Activated CD8-positive, alpha-beta T cell treated with anti-CD3 and anti-CD28 coated beads for 36 hours (primary cell): ENCODE measurements around the gene SIGLEC8. TPM values are rescaled to one million over a fixed set of nuclear protein-coding genes. Genes with fewer than 3 reads are reported as not detected.

Source experiments
- ATAC-seq: fragments of 200-7000 bp; cut with Tn5 transposase; one replicate; pipeline ENCODE4 v1.10.0; 2021; ENCODE audit warnings: mild to moderate bottlenecking, moderate library complexity
- CTCF ChIA-PET: fragments of 350-600 bp; sonication (Branson Sonifier 250); formaldehyde crosslinking; loops from one replicate; lab custom pipeline; 2021; ENCODE audit warnings: antibody characterized with exemption; lab: Charles Lee
- POLR2A ChIA-PET: fragments of 350-600 bp; sonication (Branson Sonifier 250); formaldehyde crosslinking; loops from one replicate; lab custom pipeline; 2021; ENCODE audit warnings: antibody characterized with exemption; lab: Charles Lee
- DNase-seq: peaks from one replicate; pipeline ENCODE4 v3.0.0-alpha.2; 2020
- H3K27ac Mint-ChIP-seq: one replicate; pipeline ENCODE4 v1.8.0; 2021; ENCODE audit warnings: mild to moderate bottlenecking, mixed read lengths
- H3K27me3 Mint-ChIP-seq: one replicate; pipeline ENCODE4 v1.8.0; 2021; ENCODE audit warnings: mixed read lengths
- H3K36me3 Mint-ChIP-seq: one replicate; pipeline ENCODE4 v1.8.0; 2021; ENCODE audit warnings: low read depth, mixed read lengths
- H3K4me1 Mint-ChIP-seq: one replicate; pipeline ENCODE4 v1.8.0; 2021; ENCODE audit warnings: low read depth, mixed read lengths
- H3K4me3 Mint-ChIP-seq: one replicate; pipeline ENCODE4 v1.8.0; 2021; ENCODE audit warnings: mild to moderate bottlenecking, moderate library complexity, mixed read lengths
- H3K9me3 Mint-ChIP-seq: one replicate; pipeline ENCODE4 v1.8.0; 2021; ENCODE audit warnings: mixed read lengths
- intact Hi-C: fragments of 100-400 bp; cut with micrococcal nuclease; formaldehyde crosslinking; loops from one replicate; pipeline ENCODE4 v1.10.0; 2022
- total RNA-seq, 2 experiments: library from RNA; stranded (reverse); gene quantifications; one replicate each; pipeline ENCODE4 v1.2.3, GENCODE V29; 2021
- TF ChIP-seq, protein P1 (sequence below): fragments of 200-600 bp; IDR thresholded peaks from one replicate; pipeline ENCODE4 v1.8.0; 2022; ENCODE audit warnings: antibody characterized with exemption, mild to moderate bottlenecking

The SIGLEC8 gene
- total RNA-seq, 2 experiments from 2014 or later = not detected

DNA sequence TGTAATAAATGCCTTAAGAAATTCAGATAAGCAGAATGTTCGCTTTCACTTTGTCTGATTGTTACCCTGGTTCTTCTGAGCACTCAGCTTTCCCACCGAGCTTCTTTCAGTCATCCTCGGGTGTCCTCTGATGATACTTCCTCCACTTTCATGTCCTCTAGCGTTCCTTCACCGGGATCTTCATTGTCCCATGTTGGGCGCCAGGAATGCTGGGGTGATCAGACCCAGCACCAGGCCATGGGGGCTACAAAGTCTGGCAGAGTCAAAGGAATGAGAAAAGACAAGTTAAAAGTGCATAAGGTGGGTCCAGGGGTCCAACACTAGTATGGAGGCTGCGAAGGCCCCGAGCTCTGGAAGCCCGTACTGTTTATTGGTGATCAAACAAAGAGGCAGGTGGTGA lies 56.1 kb downstream of the SIGLEC8 start:
- no peak for ATAC-seq
- Mint-ChIP-seq H3K27ac (no peak overlapping the region), H3K27me3 (peaks cover 4% of the 10 kb centered on the region), H3K4me1 (peaks cover 21% of the 10 kb centered on the region), H3K9me3 (peaks cover 10% of the 10 kb centered on the region), H3K4me3 (no peak overlapping the region), H3K36me3 (peaks cover 30% of the 10 kb centered on the region)
- ChIA-PET POLR2A (no interaction called here), CTCF (no interaction called here)
- no peak for DNase-seq
- intact Hi-C loops = no loop called here
- TF ChIP-seq, protein P1, sequence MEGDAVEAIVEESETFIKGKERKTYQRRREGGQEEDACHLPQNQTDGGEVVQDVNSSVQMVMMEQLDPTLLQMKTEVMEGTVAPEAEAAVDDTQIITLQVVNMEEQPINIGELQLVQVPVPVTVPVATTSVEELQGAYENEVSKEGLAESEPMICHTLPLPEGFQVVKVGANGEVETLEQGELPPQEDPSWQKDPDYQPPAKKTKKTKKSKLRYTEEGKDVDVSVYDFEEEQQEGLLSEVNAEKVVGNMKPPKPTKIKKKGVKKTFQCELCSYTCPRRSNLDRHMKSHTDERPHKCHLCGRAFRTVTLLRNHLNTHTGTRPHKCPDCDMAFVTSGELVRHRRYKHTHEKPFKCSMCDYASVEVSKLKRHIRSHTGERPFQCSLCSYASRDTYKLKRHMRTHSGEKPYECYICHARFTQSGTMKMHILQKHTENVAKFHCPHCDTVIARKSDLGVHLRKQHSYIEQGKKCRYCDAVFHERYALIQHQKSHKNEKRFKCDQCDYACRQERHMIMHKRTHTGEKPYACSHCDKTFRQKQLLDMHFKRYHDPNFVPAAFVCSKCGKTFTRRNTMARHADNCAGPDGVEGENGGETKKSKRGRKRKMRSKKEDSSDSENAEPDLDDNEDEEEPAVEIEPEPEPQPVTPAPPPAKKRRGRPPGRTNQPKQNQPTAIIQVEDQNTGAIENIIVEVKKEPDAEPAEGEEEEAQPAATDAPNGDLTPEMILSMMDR = no peak

Other genes starting within 250 kb of the SIGLEC8 start
- gene CD33, start 233.4 kb downstream of the SIGLEC8 start, total RNA-seq = under 1 TPM in 1 of 2 experiments, not detected in 1; 0.54 TPM
- gene SIGLECL1, start 207.4 kb downstream of the SIGLEC8 start, total RNA-seq = not detected
- under 1 TPM; 0.16 to 0.23 TPM for gene IGLON5, start 146.8 kb downstream of the SIGLEC8 start, total RNA-seq
- 1 to 10 TPM; 3.6 to 3.7 TPM for gene VSIG10L, start 116.3 kb downstream of the SIGLEC8 start, total RNA-seq
- gene ETFB, start 92.1 kb downstream of the SIGLEC8 start, total RNA-seq = 100 to 1,000 TPM; 151 to 162 TPM
- 1 to 10 TPM; 5.0 to 5.4 TPM for gene CLDND2, start 89.5 kb downstream of the SIGLEC8 start, total RNA-seq
- 100 to 1,000 TPM; 258 to 283 TPM for gene NKG7, start 85.8 kb downstream of the SIGLEC8 start, total RNA-seq
- 1 to 10 TPM; 1.4 to 2.6 TPM for gene LIM2, start 70.5 kb downstream of the SIGLEC8 start, total RNA-seq
- gene C19orf84, start 67.9 kb downstream of the SIGLEC8 start, total RNA-seq = not detected
- under 1 TPM in 1 of 2 experiments, not detected in 1; 0.32 TPM for gene SIGLEC10, start 40.8 kb downstream of the SIGLEC8 start, total RNA-seq
- gene CEACAM18, start 20.1 kb upstream of the SIGLEC8 start, total RNA-seq = not detected
- under 1 TPM; 0.34 to 0.43 TPM for gene SIGLEC12, start 43.3 kb upstream of the SIGLEC8 start, total RNA-seq
- gene SIGLEC6, start 73.2 kb upstream of the SIGLEC8 start, total RNA-seq = not detected
- 1 to 10 TPM; 6.6 to 8.0 TPM for gene ZNF175, start 112.8 kb upstream of the SIGLEC8 start, total RNA-seq
- gene SIGLEC5, start 171.9 kb upstream of the SIGLEC8 start, total RNA-seq = not detected
- gene SIGLEC14, start 188.4 kb upstream of the SIGLEC8 start, total RNA-seq = not detected
- gene SPACA6, start 234.9 kb upstream of the SIGLEC8 start, total RNA-seq = 1 to 10 TPM; 2.4 to 4.6 TPM